Activated CD8-positive, alpha-beta T cell treated with anti-CD3 and anti-CD28 coated beads, Interleukin-2, amount 10 ng/mL, durations not matched to agents 7 days and 5 days (primary cell): ENCODE results near the gene MYH1. TPM values are rescaled to one million over a fixed set of nuclear protein-coding genes. Genes with fewer than 3 reads are reported as not detected.

Experiments used
- ATAC-seq: fragments of 150-1000 bp; cut with Tn5 transposase; one replicate; pipeline ENCODE4 v1.10.0; 2021; ENCODE audit warnings: moderate library complexity
- CTCF ChIA-PET: fragments of 350-600 bp; sonication (Branson Sonifier 250); formaldehyde crosslinking; loops from one replicate; lab custom pipeline; 2021; ENCODE audit warnings: antibody characterized with exemption; lab: Charles Lee
- POLR2A ChIA-PET: fragments of 350-600 bp; sonication (Branson Sonifier 250); formaldehyde crosslinking; loops from one replicate; lab custom pipeline; 2021; ENCODE audit warnings: antibody characterized with exemption; lab: Charles Lee
- DNase-seq: peaks from one replicate; pipeline ENCODE4 v3.0.0-alpha.2; 2020
- H3K27ac Mint-ChIP-seq: one replicate; pipeline ENCODE4 v1.8.0; 2021; ENCODE audit warnings: mild to moderate bottlenecking, mixed read lengths
- H3K27me3 Mint-ChIP-seq: one replicate; pipeline ENCODE4 v1.8.0; 2021; ENCODE audit warnings: low read depth, mixed read lengths
- H3K36me3 Mint-ChIP-seq: one replicate; pipeline ENCODE4 v1.8.0; 2021; ENCODE audit warnings: low read depth, mixed read lengths
- H3K4me1 Mint-ChIP-seq: one replicate; pipeline ENCODE4 v1.8.0; 2021; ENCODE audit warnings: low read depth, mixed read lengths
- H3K4me3 Mint-ChIP-seq: one replicate; pipeline ENCODE4 v1.8.0; 2021; ENCODE audit warnings: mild to moderate bottlenecking, mixed read lengths
- H3K9me3 Mint-ChIP-seq: one replicate; pipeline ENCODE4 v1.8.0; 2022; ENCODE audit warnings: mixed read lengths; ENCODE audit not compliant: insufficient read depth
- total RNA-seq, 2 experiments: library from RNA; stranded (reverse); gene quantifications; one replicate each; pipeline ENCODE4 v1.2.3, GENCODE V29; 2021

Gene MYH1
- total RNA-seq, 2 experiments from 2014 or later, result not detected

- no peaks in the 10 kb centered on the region for H3K36me3 Mint-ChIP-seq
- no peak overlapping the region for H3K4me3 Mint-ChIP-seq
- H3K9me3 Mint-ChIP-seq, result no peaks in the 10 kb centered on the region
- no peaks in the 10 kb centered on the region for H3K4me1 Mint-ChIP-seq
- H3K27me3 Mint-ChIP-seq, result peaks cover 3% of the 10 kb centered on the region
- H3K27ac Mint-ChIP-seq, result no peak overlapping the region
- ChIA-PET CTCF (no interaction called here), POLR2A (no interaction called here)
- no peak for ATAC-seq
- no peak for DNase-seq
Observed at GRCh38 chr17:10527419-10527818, 9.1 kb upstream of the MYH1 start.

- ATAC-seq, result no peak
- ChIA-PET CTCF (no interaction called here), POLR2A (no interaction called here)
- H3K36me3 Mint-ChIP-seq, result no peaks in the 10 kb centered on the region
- DNase-seq, result no peak
- H3K27ac Mint-ChIP-seq, result no peak overlapping the region
- H3K27me3 Mint-ChIP-seq, result peaks cover 5% of the 10 kb centered on the region
- no peak overlapping the region for H3K4me3 Mint-ChIP-seq
- no peaks in the 10 kb centered on the region for H3K4me1 Mint-ChIP-seq
- H3K9me3 Mint-ChIP-seq, result no peaks in the 10 kb centered on the region
Observed at GRCh38 chr17:10526517-10526916, 8.2 kb upstream of the MYH1 start.

GRCh38 chr17:10523064-10523463 is 4.7 kb upstream of the MYH1 start:
- Mint-ChIP-seq H3K4me1 (no peaks in the 10 kb centered on the region), H3K4me3 (no peak overlapping the region), H3K9me3 (no peaks in the 10 kb centered on the region), H3K27ac (no peak overlapping the region), H3K27me3 (peaks cover 3% of the 10 kb centered on the region), H3K36me3 (no peaks in the 10 kb centered on the region)
- ATAC-seq (no peak), DNase-seq (no peak)
- CTCF ChIA-PET, result no interaction called here
- POLR2A ChIA-PET, result no interaction called here

GRCh38 chr17:10521949-10522348 is 3.6 kb upstream of the MYH1 start:
- ChIA-PET CTCF (no interaction called here), POLR2A (no interaction called here)
- H3K4me3 Mint-ChIP-seq, result no peak overlapping the region
- ATAC-seq (no peak), DNase-seq (no peak)
- H3K4me1 Mint-ChIP-seq, result no peaks in the 10 kb centered on the region
- peaks cover 3% of the 10 kb centered on the region for H3K27me3 Mint-ChIP-seq
- H3K36me3 Mint-ChIP-seq, result no peaks in the 10 kb centered on the region
- H3K27ac Mint-ChIP-seq, result no peak overlapping the region
- no peaks in the 10 kb centered on the region for H3K9me3 Mint-ChIP-seq

- DNase-seq (no peak), ATAC-seq (no peak)
- Mint-ChIP-seq H3K4me3 (no peak overlapping the region), H3K36me3 (no peaks in the 10 kb centered on the region), H3K9me3 (no peaks in the 10 kb centered on the region), H3K4me1 (no peaks in the 10 kb centered on the region), H3K27ac (no peak overlapping the region), H3K27me3 (peaks cover 4% of the 10 kb centered on the region)
- POLR2A ChIA-PET, result no interaction called here
- CTCF ChIA-PET, result no interaction called here
Observed at GRCh38 chr17:10516638-10517037, 1.7 kb downstream of the MYH1 start.

GRCh38 chr17:10516065-10516464 is 2.3 kb downstream of the MYH1 start:
- ChIA-PET POLR2A (no interaction called here), CTCF (no interaction called here)
- H3K4me1 Mint-ChIP-seq, result no peaks in the 10 kb centered on the region
- H3K9me3 Mint-ChIP-seq, result no peaks in the 10 kb centered on the region
- no peak overlapping the region for H3K4me3 Mint-ChIP-seq
- peaks cover 4% of the 10 kb centered on the region for H3K27me3 Mint-ChIP-seq
- no peak for DNase-seq
- no peaks in the 10 kb centered on the region for H3K36me3 Mint-ChIP-seq
- no peak overlapping the region for H3K27ac Mint-ChIP-seq
- no peak for ATAC-seq

- ATAC-seq (no peak), DNase-seq (no peak)
- no peaks in the 10 kb centered on the region for H3K4me1 Mint-ChIP-seq
- ChIA-PET CTCF (interaction anchor here (0.6 kb wide), 1 partner anchor 46 kb away, joined by 3 read pairs; no protein-coding TSS in a partner anchor), POLR2A (no interaction called here)
- no peaks in the 10 kb centered on the region for H3K9me3 Mint-ChIP-seq
- H3K27me3 Mint-ChIP-seq, result peaks cover 4% of the 10 kb centered on the region
- no peak overlapping the region for H3K4me3 Mint-ChIP-seq
- no peak overlapping the region for H3K27ac Mint-ChIP-seq
- no peaks in the 10 kb centered on the region for H3K36me3 Mint-ChIP-seq
Observed at GRCh38 chr17:10513299-10514067, 4.9 kb downstream of the MYH1 start.

- Mint-ChIP-seq H3K36me3 (no peaks in the 10 kb centered on the region), H3K9me3 (no peaks in the 10 kb centered on the region), H3K4me1 (no peaks in the 10 kb centered on the region), H3K27me3 (peaks cover 4% of the 10 kb centered on the region), H3K27ac (no peak overlapping the region), H3K4me3 (no peak overlapping the region)
- POLR2A ChIA-PET, result no interaction called here
- CTCF ChIA-PET, result no interaction called here
- no peak for ATAC-seq
- DNase-seq, result no peak
Observed at GRCh38 chr17:10512856-10513255, 5.5 kb downstream of the MYH1 start.

GRCh38 chr17:10499950-10500349 is 18.4 kb downstream of the MYH1 start:
- ChIA-PET POLR2A (no interaction called here), CTCF (no interaction called here)
- H3K4me3 Mint-ChIP-seq, result no peak overlapping the region
- no peaks in the 10 kb centered on the region for H3K36me3 Mint-ChIP-seq
- ATAC-seq, result no peak
- no peak overlapping the region for H3K27ac Mint-ChIP-seq
- H3K4me1 Mint-ChIP-seq, result no peaks in the 10 kb centered on the region
- no peak for DNase-seq
- H3K9me3 Mint-ChIP-seq, result no peaks in the 10 kb centered on the region
- no peaks in the 10 kb centered on the region for H3K27me3 Mint-ChIP-seq

- Mint-ChIP-seq H3K4me3 (no peak overlapping the region), H3K27ac (no peak overlapping the region), H3K9me3 (peaks cover 21% of the 10 kb centered on the region), H3K4me1 (no peaks in the 10 kb centered on the region), H3K27me3 (no peaks in the 10 kb centered on the region), H3K36me3 (no peaks in the 10 kb centered on the region)
- CTCF ChIA-PET, result no interaction called here
- ATAC-seq, result no peak
- POLR2A ChIA-PET, result no interaction called here
- no peak for DNase-seq
Observed at GRCh38 chr17:10492004-10492403, 26.3 kb downstream of the MYH1 start.

- Mint-ChIP-seq H3K27ac (no peak overlapping the region), H3K27me3 (no peaks in the 10 kb centered on the region), H3K4me3 (no peak overlapping the region), H3K4me1 (no peaks in the 10 kb centered on the region), H3K9me3 (peaks cover 6% of the 10 kb centered on the region), H3K36me3 (no peaks in the 10 kb centered on the region)
- CTCF ChIA-PET, result no interaction called here
- POLR2A ChIA-PET, result no interaction called here
- DNase-seq (no peak), ATAC-seq (no peak)
Observed at GRCh38 chr17:10482252-10482651, 36.1 kb downstream of the MYH1 start.

- peaks cover 4% of the 10 kb centered on the region for H3K9me3 Mint-ChIP-seq
- H3K27ac Mint-ChIP-seq, result no peak overlapping the region
- no peak for ATAC-seq
- ChIA-PET POLR2A (no interaction called here), CTCF (no interaction called here)
- no peaks in the 10 kb centered on the region for H3K27me3 Mint-ChIP-seq
- DNase-seq, result no peak
- H3K36me3 Mint-ChIP-seq, result no peaks in the 10 kb centered on the region
- no peaks in the 10 kb centered on the region for H3K4me1 Mint-ChIP-seq
- H3K4me3 Mint-ChIP-seq, result no peak overlapping the region
Observed at GRCh38 chr17:10477701-10478100, 40.6 kb downstream of the MYH1 start.

GRCh38 chr17:10474536-10474935 is 43.8 kb downstream of the MYH1 start:
- ChIA-PET POLR2A (no interaction called here), CTCF (no interaction called here)
- H3K9me3 Mint-ChIP-seq, result no peaks in the 10 kb centered on the region

More at GRCh38 chr17:10474536-10474935, 43.8 kb downstream of the MYH1 start:
- DNase-seq (no peak), ATAC-seq (no peak)
- H3K4me3 Mint-ChIP-seq, result no peak overlapping the region
- H3K36me3 Mint-ChIP-seq, result no peaks in the 10 kb centered on the region
- no peaks in the 10 kb centered on the region for H3K4me1 Mint-ChIP-seq
- no peak overlapping the region for H3K27ac Mint-ChIP-seq
- peaks cover 2% of the 10 kb centered on the region for H3K27me3 Mint-ChIP-seq
